NCI-H526 treated with DMSO at 0.1 percent for 48 hours (cell line): ENCODE results near the gene LIMS2.

Source experiments
- DNase-seq: peaks from one replicate; lab custom pipeline; 2025; lab: John Stamatoyannopoulos, UW

Gene LIMS2

GRCh38 chr2:127673291-127674069, 1.9 kb downstream of the LIMS2 start:
- DNase-seq = no peak

GRCh38 chr2:127672341-127673224, 2.7 kb downstream of the LIMS2 start:
- DNase-seq = no peak

- no peak for DNase-seq
These were observed 3.6 kb downstream of the LIMS2 start for GRCh38 chr2:127671557-127672302.

- no peak for DNase-seq
These were observed 4.4 kb downstream of the LIMS2 start for GRCh38 chr2:127670957-127671290.

GRCh38 chr2:127670055-127670956, 5.0 kb downstream of the LIMS2 start:
- no peak for DNase-seq

GRCh38 chr2:127669056-127669455, 6.3 kb downstream of the LIMS2 start:
- no peak for DNase-seq

- no peak for DNase-seq
These were observed 9.9 kb downstream of the LIMS2 start for GRCh38 chr2:127665267-127665893.

- DNase-seq = no peak
These were observed 10.5 kb downstream of the LIMS2 start for GRCh38 chr2:127664895-127665225.

GRCh38 chr2:127664065-127664894, 11.1 kb downstream of the LIMS2 start:
- no peak for DNase-seq

- no peak for DNase-seq
These were observed 11.7 kb downstream of the LIMS2 start for GRCh38 chr2:127663566-127664064.

GRCh38 chr2:127662937-127663565, 12.3 kb downstream of the LIMS2 start:
- DNase-seq = no peak

- no peak for DNase-seq
These were observed 13.3 kb downstream of the LIMS2 start for GRCh38 chr2:127661949-127662510.

GRCh38 chr2:127661072-127661649, 14.2 kb downstream of the LIMS2 start:
- no peak for DNase-seq

- no peak for DNase-seq
These were observed 15.1 kb downstream of the LIMS2 start for GRCh38 chr2:127660291-127660578.

- DNase-seq = no peak
These were observed 15.7 kb downstream of the LIMS2 start for GRCh38 chr2:127659408-127660290.

- no peak for DNase-seq
These were observed 16.5 kb downstream of the LIMS2 start for GRCh38 chr2:127658641-127659407.

GRCh38 chr2:127658146-127658545, 17.2 kb downstream of the LIMS2 start:
- DNase-seq = no peak
